ENCODE results near the gene PDE1C. TPM values are rescaled to one million over a fixed set of nuclear protein-coding genes. Genes with fewer than 3 reads are reported as not detected.

PDE1C gene
- total and polyA plus RNA-seq, 2 donors (not counting 1 experiment from before 2014, with no cell fraction given), result 0.52 TPM; not detected in 1

GRCh38 chr7:32075612-32076011, 5.4 kb upstream of the PDE1C start:
- POLR2A ChIA-PET, result no interaction called here
- intact Hi-C loops (cut with micrococcal nuclease), result no loop called here
- 63% methylated on average over 4 of the region's 4 CpGs for WGBS (ENCODE audit: insufficient coverage)

More at GRCh38 chr7:32075612-32076011, 5.4 kb upstream of the PDE1C start:
- H3K4me1 ChIP-seq (ENCODE audit: control insufficient read depth in 2 of 2, insufficient read depth in 2 of 2, low read length in 2 of 2), result no peaks in the 10 kb centered on the region
- Mint-ChIP-seq H3K27ac (no peak overlapping the region), H3K4me3 (no peak overlapping the region), H3K27me3 (peaks cover 24% of the 10 kb centered on the region), H3K9me3 (ENCODE audit: insufficient read depth) (no peaks in the 10 kb centered on the region), H3K4me1 (no peaks in the 10 kb centered on the region)
- H2AFZ ChIP-seq (ENCODE audit: insufficient read depth, low read depth, low read length, poor library complexity, severe bottlenecking), result no peak overlapping the region
- CTCF ChIA-PET, result no interaction called here
- peaks cover 0 to 3% (median 0%) of the 10 kb centered on the region in 3 donors for H3K9me3 ChIP-seq (ENCODE audit: control extremely low read depth in 1 of 3, control insufficient read depth in 2 of 3, insufficient read depth in 1 of 3, low read length in 2 of 3)
- DNase-seq, result no peak
- no peak for ATAC-seq (ENCODE audit: low read depth)
- TF ChIP-seq CTCF (IDR thresholded peaks at IDR 0.05) (no peak), EZH2 (IDR thresholded peaks at IDR 0.05; ENCODE audit: borderline replicate concordance, insufficient read depth, low read depth, low read length, poor library complexity, severe bottlenecking) (no peak)
- no peak overlapping the region for H3K9ac ChIP-seq (ENCODE audit: low read length)
- H4K20me1 ChIP-seq (ENCODE audit: control insufficient read depth, insufficient read depth, low read length, poor library complexity, severe bottlenecking), result no peaks in the 10 kb centered on the region
- H3K4me3 ChIP-seq (ENCODE audit: control extremely low read depth in 1 of 5, extremely low read depth in 1 of 5, insufficient read depth in 1 of 5, low read depth in 2 of 5, low read length in 4 of 5), result no peak overlapping the region
- H3K79me2 ChIP-seq (ENCODE audit: control insufficient read depth, insufficient read depth, low read length), result no peaks in the 10 kb centered on the region
- no peak overlapping the region for H3K4me2 ChIP-seq (replicated peaks; ENCODE audit: low read depth, low read length, poor library complexity, severe bottlenecking)
- H3K27me3 ChIP-seq (replicated peaks in 1 of 4; ENCODE audit: control extremely low read depth in 1 of 4, control insufficient read depth in 3 of 4, insufficient read depth in 4 of 4, low read length in 3 of 4), result peaks cover 0 to 7% (median 6%) of the 10 kb centered on the region in 4 experiments
- no peaks in the 10 kb centered on the region for H3K36me3 ChIP-seq (replicated peaks in 1 of 2; ENCODE audit: control extremely low read depth in 1 of 2, control insufficient read depth in 1 of 2, extremely low read depth in 1 of 2, insufficient read depth in 2 of 2, low read length in 1 of 2)
- H3K27ac ChIP-seq (ENCODE audit: low read length in 2 of 2), result no peak overlapping the region
